DND-41 (cell line): ENCODE results near the gene RIPK4.

Experiments
- ATAC-seq: fragments of 200-7000 bp; cut with Tn5 transposase; 3 replicates; pipeline ENCODE4 v1.9.1; 2021; ENCODE audit warnings: low read depth; ENCODE audit not compliant: insufficient read depth
- DNase-seq: peaks from one replicate; pipeline ENCODE4 v3.0.0-alpha.2; 2020
- H2AFZ ChIP-seq: 2 replicates; pipeline ENCODE4 v1.6.0; 2012; ENCODE audit warnings: low read depth, low read length
- H3K27ac ChIP-seq: 2 replicates; pipeline ENCODE4 v1.5.1; 2012; ENCODE audit warnings: low read length, inconsistent platforms
- H3K27me3 ChIP-seq: fragments of 200-600 bp; sonication (generic); 2 replicates; pipeline ENCODE4 v1.6.0; 2012; ENCODE audit warnings: low read length, mild to moderate bottlenecking, inconsistent platforms; ENCODE audit not compliant: insufficient read depth, poor library complexity
- H3K36me3 ChIP-seq: 2 replicates; pipeline ENCODE4 v1.5.1; 2012; ENCODE audit warnings: low read length, inconsistent platforms; ENCODE audit not compliant: insufficient read depth
- H3K4me1 ChIP-seq: 2 replicates; pipeline ENCODE4 v1.5.1; 2012; ENCODE audit warnings: mild to moderate bottlenecking, low read length; ENCODE audit not compliant: insufficient read depth
- H3K4me2 ChIP-seq: 2 replicates; pipeline ENCODE4 v1.6.0; 2012; ENCODE audit warnings: mild to moderate bottlenecking, moderate library complexity, low read length, inconsistent platforms; ENCODE audit not compliant: insufficient read depth
- H3K4me3 ChIP-seq, 2 experiments: fragments of 200-600 bp in 1 of 2; shearing (Covaris generic) in 1 of 2; 2 replicates each; pipeline ENCODE4 v1.5.1; 2012 to 2016; ENCODE audit warnings: inconsistent platforms in 2 of 2, low read length in 2 of 2, mild to moderate bottlenecking in 2 of 2, low read depth in 1 of 2, moderate library complexity in 1 of 2
- H3K79me2 ChIP-seq: 2 replicates; pipeline ENCODE4 v1.6.0; 2012; ENCODE audit warnings: low read length, inconsistent platforms; ENCODE audit not compliant: insufficient read depth
- H3K9ac ChIP-seq: 2 replicates; pipeline ENCODE4 v1.6.0; 2012; ENCODE audit warnings: low read depth, mild to moderate bottlenecking, inconsistent platforms, low read length, moderate library complexity
- H3K9me3 ChIP-seq: 2 replicates; pipeline ENCODE4 v1.5.1; 2012; ENCODE audit warnings: low read length, moderate library complexity, mild to moderate bottlenecking, inconsistent platforms; ENCODE audit not compliant: insufficient read depth, severe bottlenecking
- H4K20me1 ChIP-seq: 2 replicates; pipeline ENCODE4 v1.6.0; 2012; ENCODE audit warnings: low read length; ENCODE audit not compliant: insufficient read depth
- CTCF ChIP-seq: IDR thresholded peaks from 2 replicates; pipeline ENCODE4 v1.5.1; 2012; ENCODE audit warnings: borderline replicate concordance, low read length, moderate library complexity, mild to moderate bottlenecking; ENCODE audit not compliant: poor library complexity, severe bottlenecking; ENCODE audit errors: extremely low read depth
- EZH2 ChIP-seq: IDR thresholded peaks from 3 replicates; pipeline ENCODE4 v1.6.1; 2012; ENCODE audit warnings: borderline replicate concordance, low read depth, mild to moderate bottlenecking, moderate library complexity, low read length, inconsistent platforms; ENCODE audit not compliant: severe bottlenecking

RIPK4 gene

DNA sequence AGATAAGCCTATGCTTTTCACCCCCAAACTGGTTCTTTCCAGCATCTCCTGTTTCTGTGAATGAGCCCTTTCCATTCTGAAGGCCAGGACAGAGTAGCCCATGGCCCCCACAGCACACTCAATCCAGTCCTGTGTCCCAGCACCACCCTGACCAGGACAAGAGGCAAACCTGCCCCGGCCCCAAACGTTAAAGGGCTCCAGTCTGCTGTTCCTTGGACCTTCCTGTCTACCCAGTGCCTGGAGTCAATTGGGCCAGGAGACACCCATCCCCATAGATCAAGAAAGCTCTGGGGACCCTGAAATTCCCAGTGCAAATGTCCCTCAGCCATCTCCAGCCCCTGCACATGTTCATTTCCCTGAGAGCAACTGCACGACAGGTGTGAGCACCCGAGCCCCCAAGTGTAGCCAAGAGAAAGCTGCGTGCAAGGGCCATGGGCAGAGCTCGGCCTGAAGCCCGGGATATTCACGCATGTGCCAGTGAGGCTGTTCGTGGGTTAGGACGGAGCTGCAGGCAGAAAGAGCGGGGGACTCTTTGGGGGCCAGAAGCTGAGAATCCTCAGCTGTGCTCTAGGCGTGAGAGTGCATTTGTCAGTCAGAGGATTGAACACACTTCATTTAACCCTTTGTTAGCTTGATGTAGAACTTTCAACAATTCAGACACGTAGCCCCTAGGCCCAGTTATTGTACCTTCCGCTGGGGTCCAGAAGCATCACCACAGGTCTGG is 4.2 kb upstream of the RIPK4 start:
- H2AFZ ChIP-seq, result no peak overlapping the region
- peaks cover 100% of the 10 kb centered on the region for H3K4me1 ChIP-seq
- no peak overlapping the region for H3K4me3 ChIP-seq
- H4K20me1 ChIP-seq, result no peaks in the 10 kb centered on the region
- 0 out of 2 replicates have a peak overlapping the region, but pooled peaks have one; percentile 5 for H3K9ac ChIP-seq
- peaks cover 7% of the 10 kb centered on the region for H3K9me3 ChIP-seq
- peak overlapping the region; percentile 96 for H3K27ac ChIP-seq
- no peak overlapping the region for H3K4me2 ChIP-seq
- H3K27me3 ChIP-seq, result no peaks in the 10 kb centered on the region
- TF ChIP-seq CTCF (no peak), EZH2 (no peak)
- DNase-seq, result no peak
- ATAC-seq, result no peak
- H3K79me2 ChIP-seq, result peaks cover 7% of the 10 kb centered on the region; the same call in 1 of the 2 replicates
- H3K36me3 ChIP-seq, result no peaks in the 10 kb centered on the region

GRCh38 chr21:41769933-41770332 is 3.1 kb upstream of the RIPK4 start:
- Histone ChIP-seq H4K20me1 (no peaks in the 10 kb centered on the region), H3K27ac (peak overlapping the region; percentile 96), H3K9me3 (peaks cover 7% of the 10 kb centered on the region), H3K4me3 (peak overlapping the region in 1 of 2 experiments; percentile 38; a peak in 1 of 4 replicates), H3K79me2 (peaks cover 7% of the 10 kb centered on the region; the same call in 1 of the 2 replicates), H3K4me2 (peak overlapping the region; percentile 60), H3K27me3 (no peaks in the 10 kb centered on the region), H3K4me1 (peaks cover 100% of the 10 kb centered on the region), H3K9ac (peak overlapping the region; percentile 63), H2AFZ (no peak overlapping the region), H3K36me3 (no peaks in the 10 kb centered on the region)
- no peak for ATAC-seq
- no peak for TF ChIP-seq CTCF
- no peak for TF ChIP-seq EZH2
- DNase-seq, result no peak

DNA sequence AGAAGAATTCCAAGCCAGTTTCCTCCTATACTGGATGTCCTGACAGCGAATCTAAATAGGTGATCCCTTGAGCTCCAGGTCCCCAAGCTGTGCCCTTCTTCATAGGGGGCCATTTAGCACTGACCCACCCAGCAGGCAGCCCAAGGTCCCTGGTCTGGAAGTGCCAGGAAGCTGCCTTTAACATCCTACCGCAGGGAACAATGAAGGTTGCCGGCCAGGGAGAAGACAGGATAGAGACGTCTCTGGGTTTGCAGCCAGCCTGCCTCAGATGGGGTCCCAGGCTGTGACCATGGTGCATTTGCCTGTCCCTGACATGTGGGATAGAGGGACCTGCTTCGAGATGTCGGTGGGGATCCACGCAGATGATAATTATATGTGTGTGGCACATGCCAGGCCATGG is 2.7 kb upstream of the RIPK4 start:
- Histone ChIP-seq H4K20me1 (no peaks in the 10 kb centered on the region), H3K4me3 (peak overlapping the region in 1 of 2 experiments; percentile 38; a peak in 2 of 4 replicates), H3K36me3 (no peaks in the 10 kb centered on the region), H3K4me2 (peak overlapping the region; percentile 60), H3K27me3 (no peaks in the 10 kb centered on the region), H2AFZ (no peak overlapping the region), H3K79me2 (peaks cover 7% of the 10 kb centered on the region; the same call in 1 of the 2 replicates), H3K9me3 (peaks cover 7% of the 10 kb centered on the region), H3K4me1 (peaks cover 100% of the 10 kb centered on the region), H3K9ac (peak overlapping the region; percentile 63), H3K27ac (peak overlapping the region; percentile 96)
- TF ChIP-seq CTCF (no peak), EZH2 (no peak)
- ATAC-seq, result no peak
- DNase-seq, result no peak
